Stimulated activated memory B cell treated with anti-CD40 and anti-IgM and Interleukin-4, amounts not matched to agents 10 μg/mL and 1 μg/mL and 100 μg/mL, for 72 hours (primary cell): ENCODE measurements around the gene CCDC170.
"Not testable (repeated sequence)": the region's sequence is repeated elsewhere in the genome, so short reads cannot be mapped to it uniquely, and the experiment has no call there.

ENCODE experiments used
- ATAC-seq: fragments of 150-1000 bp; cut with Tn5 transposase; 2 replicates; pipeline ENCODE4 v1.10.0; 2021
- H3K27ac Mint-ChIP-seq: one replicate; pipeline ENCODE4 v1.8.0; 2022; ENCODE audit warnings: mild to moderate bottlenecking, mixed read lengths
- H3K27me3 Mint-ChIP-seq: one replicate; pipeline ENCODE4 v1.8.0; 2022; ENCODE audit warnings: mixed read lengths
- H3K36me3 Mint-ChIP-seq: one replicate; pipeline ENCODE4 v1.8.0; 2022; ENCODE audit warnings: mixed read lengths
- H3K4me1 Mint-ChIP-seq: one replicate; pipeline ENCODE4 v1.8.0; 2022; ENCODE audit warnings: mixed read lengths
- H3K4me3 Mint-ChIP-seq: one replicate; pipeline ENCODE4 v1.8.0; 2022; ENCODE audit warnings: mild to moderate bottlenecking, moderate library complexity, mixed read lengths
- H3K9me3 Mint-ChIP-seq: one replicate; pipeline ENCODE4 v1.8.0; 2022; ENCODE audit warnings: mixed read lengths

CCDC170 gene

GRCh38 chr6:151493804-151494234 is at the start of gene CCDC170:
Gene CCDC170 (plus strand): TSS chr6:151494017. CDS start chr6:151494129, 112 bp downstream.
- peaks cover 22% of the 10 kb centered on the region for H3K4me1 Mint-ChIP-seq
- no peaks in the 10 kb centered on the region for H3K36me3 Mint-ChIP-seq
- no peak within 1 kb of the TSS for H3K27ac Mint-ChIP-seq
- H3K4me3 Mint-ChIP-seq = peak within 1 kb of the TSS; percentile 78
- H3K27me3 Mint-ChIP-seq = peaks cover 34% of the 10 kb centered on the region
- ATAC-seq = peak; percentile 64
- no peaks in the 10 kb centered on the region for H3K9me3 Mint-ChIP-seq

GRCh38 chr6:151445482-151445881 is 48.3 kb upstream of the CCDC170 start:
- Mint-ChIP-seq H3K27me3 (no peaks in the 10 kb centered on the region), H3K4me3 (no peak overlapping the region), H3K4me1 (peaks cover 31% of the 10 kb centered on the region), H3K27ac (no peak overlapping the region), H3K9me3 (peaks cover 2% of the 10 kb centered on the region), H3K36me3 (peaks cover 18% of the 10 kb centered on the region)
- ATAC-seq = no peak

GRCh38 chr6:151447237-151447636 is 46.6 kb upstream of the CCDC170 start:
- peaks cover 2% of the 10 kb centered on the region for H3K9me3 Mint-ChIP-seq
- no peaks in the 10 kb centered on the region for H3K27me3 Mint-ChIP-seq
- no peak overlapping the region for H3K4me3 Mint-ChIP-seq
- no peak for ATAC-seq
- H3K27ac Mint-ChIP-seq = no peak overlapping the region
- peaks cover 25% of the 10 kb centered on the region for H3K4me1 Mint-ChIP-seq
- H3K36me3 Mint-ChIP-seq = peaks cover 12% of the 10 kb centered on the region

- peaks cover 9% of the 10 kb centered on the region for H3K36me3 Mint-ChIP-seq
- peaks cover 2% of the 10 kb centered on the region for H3K9me3 Mint-ChIP-seq
- H3K4me1 Mint-ChIP-seq = peaks cover 22% of the 10 kb centered on the region
- H3K4me3 Mint-ChIP-seq = no peak overlapping the region
- H3K27me3 Mint-ChIP-seq = no peaks in the 10 kb centered on the region
- ATAC-seq = no peak
- H3K27ac Mint-ChIP-seq = no peak overlapping the region
These were observed 45.2 kb upstream of the CCDC170 start for GRCh38 chr6:151448623-151449022.

GRCh38 chr6:151450928-151451327 is 42.9 kb upstream of the CCDC170 start:
- H3K27ac Mint-ChIP-seq = peak overlapping the region; percentile 94
- not testable (repeated sequence) for ATAC-seq, H3K27me3 Mint-ChIP-seq, H3K9me3 Mint-ChIP-seq, H3K36me3 Mint-ChIP-seq
- H3K4me3 Mint-ChIP-seq = peak overlapping the region; percentile 92
- peaks cover 19% of the 10 kb centered on the region for H3K4me1 Mint-ChIP-seq

GRCh38 chr6:151451417-151451949 is 42.3 kb upstream of the CCDC170 start:
- Mint-ChIP-seq H3K27me3 (no peaks in the 10 kb centered on the region), H3K4me1 (peaks cover 19% of the 10 kb centered on the region), H3K36me3 (peaks cover 6% of the 10 kb centered on the region), H3K27ac (peak overlapping the region; percentile 94), H3K9me3 (peaks cover 2% of the 10 kb centered on the region), H3K4me3 (peak overlapping the region; percentile 92)
- no peak for ATAC-seq

GRCh38 chr6:151451950-151452749 is 41.7 kb upstream of the CCDC170 start, which contains the start of gene RMND1:
Gene RMND1 (minus strand): TSS chr6:151452126. CDS start chr6:151445811, 6,315 bp downstream.
- no peaks in the 10 kb centered on the region for H3K27me3 Mint-ChIP-seq
- peaks cover 23% of the 10 kb centered on the region for H3K4me1 Mint-ChIP-seq
- peak within 1 kb of the TSS; percentile 92 for H3K4me3 Mint-ChIP-seq
- ATAC-seq = peak; percentile 99
- peak within 1 kb of the TSS; percentile 94 for H3K27ac Mint-ChIP-seq
- peaks cover 11% of the 10 kb centered on the region for H3K36me3 Mint-ChIP-seq
- peaks cover 2% of the 10 kb centered on the region for H3K9me3 Mint-ChIP-seq

GRCh38 chr6:151452750-151453427 is 40.9 kb upstream of the CCDC170 start:
- Mint-ChIP-seq H3K4me1 (peaks cover 25% of the 10 kb centered on the region), H3K9me3 (peaks cover 2% of the 10 kb centered on the region), H3K4me3 (peak overlapping the region; percentile 92), H3K27ac (peak overlapping the region; percentile 94), H3K27me3 (no peaks in the 10 kb centered on the region), H3K36me3 (peaks cover 14% of the 10 kb centered on the region)
- ATAC-seq = no peak

- H3K27ac Mint-ChIP-seq, H3K9me3 Mint-ChIP-seq, H3K4me3 Mint-ChIP-seq, H3K27me3 Mint-ChIP-seq, ATAC-seq: not testable (repeated sequence)
- Mint-ChIP-seq H3K4me1 (peaks cover 14% of the 10 kb centered on the region), H3K36me3 (peaks cover 12% of the 10 kb centered on the region)
These were observed 37.9 kb upstream of the CCDC170 start for GRCh38 chr6:151455751-151456398.

GRCh38 chr6:151461673-151462072 is 32.1 kb upstream of the CCDC170 start:
- H3K27ac Mint-ChIP-seq = no peak overlapping the region
- H3K4me3 Mint-ChIP-seq = no peak overlapping the region
- no peak for ATAC-seq
- H3K27me3 Mint-ChIP-seq = no peaks in the 10 kb centered on the region
- peaks cover 17% of the 10 kb centered on the region for H3K4me1 Mint-ChIP-seq
- H3K36me3 Mint-ChIP-seq = peaks cover 28% of the 10 kb centered on the region
- no peaks in the 10 kb centered on the region for H3K9me3 Mint-ChIP-seq

GRCh38 chr6:151464702-151465101 is 29.1 kb upstream of the CCDC170 start:
- Mint-ChIP-seq H3K4me1 (peaks cover 17% of the 10 kb centered on the region), H3K36me3 (peaks cover 36% of the 10 kb centered on the region), H3K27ac (peak overlapping the region; percentile 13), H3K4me3 (no peak overlapping the region), H3K9me3 (no peaks in the 10 kb centered on the region), H3K27me3 (no peaks in the 10 kb centered on the region)
- ATAC-seq = no peak

GRCh38 chr6:151475653-151476523 is 17.9 kb upstream of the CCDC170 start:
- no peak for ATAC-seq
- no peak overlapping the region for H3K27ac Mint-ChIP-seq
- peak overlapping the region; percentile 26 for H3K4me3 Mint-ChIP-seq
- H3K27me3 Mint-ChIP-seq = no peaks in the 10 kb centered on the region
- no peaks in the 10 kb centered on the region for H3K36me3 Mint-ChIP-seq
- peaks cover 10% of the 10 kb centered on the region for H3K4me1 Mint-ChIP-seq
- no peaks in the 10 kb centered on the region for H3K9me3 Mint-ChIP-seq

- Mint-ChIP-seq H3K4me1 (peaks cover 28% of the 10 kb centered on the region), H3K27ac (no peak overlapping the region), H3K27me3 (no peaks in the 10 kb centered on the region), H3K36me3 (no peaks in the 10 kb centered on the region), H3K9me3 (no peaks in the 10 kb centered on the region), H3K4me3 (no peak overlapping the region)
- ATAC-seq = no peak
These were observed 16.1 kb upstream of the CCDC170 start for GRCh38 chr6:151477726-151478125.

GRCh38 chr6:151478670-151479069 is 15.1 kb upstream of the CCDC170 start:
- no peak overlapping the region for H3K27ac Mint-ChIP-seq
- no peaks in the 10 kb centered on the region for H3K27me3 Mint-ChIP-seq

More at GRCh38 chr6:151478670-151479069, 15.1 kb upstream of the CCDC170 start:
- peaks cover 29% of the 10 kb centered on the region for H3K4me1 Mint-ChIP-seq
- H3K36me3 Mint-ChIP-seq = no peaks in the 10 kb centered on the region
- no peak overlapping the region for H3K4me3 Mint-ChIP-seq
- no peaks in the 10 kb centered on the region for H3K9me3 Mint-ChIP-seq
- ATAC-seq = no peak
